HG02981 (cell line): ENCODE results near the gene DNAJC6.
"Not testable (repeated sequence)": the region's sequence is repeated elsewhere in the genome, so short reads cannot be mapped to it uniquely, and the experiment has no call there.

ENCODE experiments used
- ATAC-seq: cut with Tn5 transposase; IDR thresholded peaks from one replicate; pipeline ENCODE4 v1.9.1; 2021; ENCODE audit warnings: mild to moderate bottlenecking, moderate library complexity; ENCODE audit not compliant: unreplicated experiment

The DNAJC6 gene

GRCh38 chr1:65355031-65355712 lies 45.8 kb downstream of the DNAJC6 start:
- no peak for ATAC-seq

GRCh38 chr1:65357291-65357960 lies 48.1 kb downstream of the DNAJC6 start:
- ATAC-seq, result no peak

GRCh38 chr1:65359888-65360287 lies 50.5 kb downstream of the DNAJC6 start:
- ATAC-seq, result no peak

- no peak for ATAC-seq
Observed at GRCh38 chr1:65360648-65361047, 51.3 kb downstream of the DNAJC6 start.

- no peak for ATAC-seq
Observed at GRCh38 chr1:65362545-65362944, 53.2 kb downstream of the DNAJC6 start.

- no peak for ATAC-seq
Observed at GRCh38 chr1:65363484-65363883, 54.1 kb downstream of the DNAJC6 start.

- no peak for ATAC-seq
Observed at GRCh38 chr1:65368403-65368802, 59.1 kb downstream of the DNAJC6 start.

- no peak for ATAC-seq
Observed at GRCh38 chr1:65371544-65371943, 62.2 kb downstream of the DNAJC6 start.

- ATAC-seq, result no peak
Observed at GRCh38 chr1:65372557-65372956, 63.2 kb downstream of the DNAJC6 start.

- no peak for ATAC-seq
Observed at GRCh38 chr1:65377496-65378246, 68.3 kb downstream of the DNAJC6 start.

GRCh38 chr1:65378247-65378946 lies 69.1 kb downstream of the DNAJC6 start:
- no peak for ATAC-seq

GRCh38 chr1:65384426-65384825 lies 75.1 kb downstream of the DNAJC6 start:
- ATAC-seq, result not testable (repeated sequence)

GRCh38 chr1:65386439-65386838 lies 77.1 kb downstream of the DNAJC6 start:
- no peak for ATAC-seq

GRCh38 chr1:65387821-65388220 lies 78.5 kb downstream of the DNAJC6 start:
- no peak for ATAC-seq

- ATAC-seq, result no peak
Observed at GRCh38 chr1:65388908-65389695, 79.8 kb downstream of the DNAJC6 start.

GRCh38 chr1:65392497-65392896 lies 83.2 kb downstream of the DNAJC6 start:
- ATAC-seq, result no peak

- peak; percentile 87 for ATAC-seq
Observed at GRCh38 chr1:65393347-65393746, 84.0 kb downstream of the DNAJC6 start.

- ATAC-seq, result no peak
Observed at GRCh38 chr1:65393928-65394327, 84.6 kb downstream of the DNAJC6 start.

GRCh38 chr1:65395887-65396612 lies 86.7 kb downstream of the DNAJC6 start:
- no peak for ATAC-seq

GRCh38 chr1:65398083-65398482 lies 88.7 kb downstream of the DNAJC6 start:
- ATAC-seq, result no peak
